ENCODE results near the gene COPS7A. TPM values are rescaled to one million over a fixed set of nuclear protein-coding genes. Genes with fewer than 3 reads are reported as not detected.

Gene COPS7A
- total RNA-seq, 1 experiment from 2014 or later: 55.5 TPM

DNA sequence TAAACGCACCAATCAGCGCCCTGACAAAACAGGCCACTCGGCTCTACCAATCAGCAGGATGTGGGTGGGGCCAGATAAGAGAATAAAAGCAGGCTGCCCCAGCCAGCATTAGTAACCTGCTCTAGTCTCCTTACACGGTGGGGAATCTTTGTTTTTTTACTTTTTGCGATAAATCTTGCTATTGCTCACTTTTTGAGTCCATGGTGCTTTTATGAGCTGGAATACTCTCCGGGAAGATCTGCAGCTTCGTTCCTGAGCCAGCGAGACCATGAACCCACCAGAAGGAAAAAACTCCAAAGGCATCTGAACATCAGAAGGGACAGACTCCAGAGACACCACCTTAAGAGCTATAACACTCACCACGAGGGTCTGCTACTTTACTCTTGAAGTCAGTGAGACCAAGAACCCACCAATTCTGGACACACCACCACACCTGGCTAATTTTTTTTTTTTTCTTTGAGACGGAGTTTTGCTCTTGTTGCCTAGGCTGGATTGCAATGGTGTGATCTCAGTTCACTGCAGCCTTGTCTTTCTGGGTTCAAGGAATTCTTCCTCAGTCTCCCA, 6.9 kb upstream of the COPS7A start:
- POLR2A ChIA-PET: interaction anchor here (1.2 kb wide), 1 partner anchor 28 kb away, joined by 3 read pairs; the partner anchor contains the start of gene ZNF384
- no peaks in the 10 kb centered on the region for H3K27me3 Mint-ChIP-seq (ENCODE audit: insufficient read depth, unreplicated experiment)
- DNase-seq (ENCODE audit: unreplicated experiment): no peak
- TF ChIP-seq, protein P1, sequence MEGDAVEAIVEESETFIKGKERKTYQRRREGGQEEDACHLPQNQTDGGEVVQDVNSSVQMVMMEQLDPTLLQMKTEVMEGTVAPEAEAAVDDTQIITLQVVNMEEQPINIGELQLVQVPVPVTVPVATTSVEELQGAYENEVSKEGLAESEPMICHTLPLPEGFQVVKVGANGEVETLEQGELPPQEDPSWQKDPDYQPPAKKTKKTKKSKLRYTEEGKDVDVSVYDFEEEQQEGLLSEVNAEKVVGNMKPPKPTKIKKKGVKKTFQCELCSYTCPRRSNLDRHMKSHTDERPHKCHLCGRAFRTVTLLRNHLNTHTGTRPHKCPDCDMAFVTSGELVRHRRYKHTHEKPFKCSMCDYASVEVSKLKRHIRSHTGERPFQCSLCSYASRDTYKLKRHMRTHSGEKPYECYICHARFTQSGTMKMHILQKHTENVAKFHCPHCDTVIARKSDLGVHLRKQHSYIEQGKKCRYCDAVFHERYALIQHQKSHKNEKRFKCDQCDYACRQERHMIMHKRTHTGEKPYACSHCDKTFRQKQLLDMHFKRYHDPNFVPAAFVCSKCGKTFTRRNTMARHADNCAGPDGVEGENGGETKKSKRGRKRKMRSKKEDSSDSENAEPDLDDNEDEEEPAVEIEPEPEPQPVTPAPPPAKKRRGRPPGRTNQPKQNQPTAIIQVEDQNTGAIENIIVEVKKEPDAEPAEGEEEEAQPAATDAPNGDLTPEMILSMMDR (IDR thresholded peaks at IDR 0.05; ENCODE audit: unreplicated experiment): no peak
- BruUV-seq (replicated peaks): no TSS peak
- intact Hi-C loops (cut with micrococcal nuclease): no loop called here
- no peak overlapping the region for H3K4me3 Mint-ChIP-seq (ENCODE audit: unreplicated experiment)
- H3K4me1 Mint-ChIP-seq (ENCODE audit: insufficient read depth, unreplicated experiment): no peaks in the 10 kb centered on the region
- CTCF ChIA-PET: interaction anchor here (0.7 kb wide), 2 partner anchors 203 to 334 kb away, joined by 3 read pairs; no protein-coding TSS in a partner anchor
- no peaks in the 10 kb centered on the region for H3K9me3 Mint-ChIP-seq (ENCODE audit: unreplicated experiment)
- H3K27ac Mint-ChIP-seq (ENCODE audit: low read depth, unreplicated experiment): no peak overlapping the region
- no peaks in the 10 kb centered on the region for H3K36me3 Mint-ChIP-seq (ENCODE audit: insufficient read depth, unreplicated experiment)

DNA sequence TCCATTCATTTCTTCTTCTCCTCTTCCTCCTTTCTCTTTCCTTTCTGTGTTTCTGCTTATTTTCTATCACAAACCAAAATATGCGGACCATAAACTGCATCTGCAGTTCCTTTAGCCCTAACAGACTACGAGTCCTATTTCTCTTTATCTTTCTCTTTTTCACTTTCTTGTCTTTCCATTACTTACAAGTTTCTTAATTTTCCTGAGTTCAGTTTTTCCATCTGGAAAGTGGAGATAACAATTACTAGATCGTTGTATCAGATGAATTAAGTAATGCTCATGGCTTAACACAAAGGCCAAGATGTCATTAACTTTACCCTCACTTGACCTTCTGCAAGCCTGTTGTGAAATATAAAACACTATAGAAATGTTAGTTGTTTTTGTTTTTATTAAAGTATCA, 983 bp upstream of the COPS7A start:
- POLR2A ChIA-PET: interaction anchor here (0.6 to 4.7 kb wide), 16 partner anchors 9 to 390 kb away, joined by 3 to 159 read pairs (median 7); partner anchors contain the start of genes CDCA3, ING4, LRRC23 and MLF2

DNA sequence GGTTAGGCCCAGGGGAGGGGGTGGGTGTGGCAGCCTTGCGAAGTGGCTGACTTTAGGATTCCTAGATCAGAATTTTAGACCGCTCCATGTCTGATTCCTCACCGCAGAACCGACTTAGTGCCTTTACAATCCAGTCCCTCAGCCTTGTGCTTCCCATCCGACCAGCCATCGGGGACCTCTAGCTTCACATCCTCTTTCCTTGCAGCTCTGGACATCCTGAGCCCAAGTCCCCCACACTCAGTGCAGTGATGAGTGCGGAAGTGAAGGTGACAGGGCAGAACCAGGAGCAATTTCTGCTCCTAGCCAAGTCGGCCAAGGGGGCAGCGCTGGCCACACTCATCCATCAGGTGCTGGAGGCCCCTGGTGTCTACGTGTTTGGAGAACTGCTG, 557 bp downstream of the COPS7A start:
- ChIA-PET CTCF (interaction anchor here (0.6 to 4.5 kb wide), 14 partner anchors 9 to 169 kb away, joined by 3 to 29 read pairs (median 4); partner anchors contain the start of genes MLF2, PTMS and ZNF384), POLR2A (interaction anchor here (0.6 to 4.7 kb wide), 27 partner anchors 10 to 267 kb away, joined by 3 to 159 read pairs (median 5); partner anchors contain the start of genes CDCA3, ING4, MLF2 and NOP2)
- intact Hi-C loops (cut with micrococcal nuclease): no loop called here
- Mint-ChIP-seq H3K4me3 (ENCODE audit: unreplicated experiment) (peak overlapping the region; percentile 70), H3K36me3 (ENCODE audit: insufficient read depth, unreplicated experiment) (peaks cover 22% of the 10 kb centered on the region), H3K4me1 (ENCODE audit: insufficient read depth, unreplicated experiment) (no peaks in the 10 kb centered on the region), H3K9me3 (ENCODE audit: unreplicated experiment) (no peaks in the 10 kb centered on the region), H3K27ac (ENCODE audit: low read depth, unreplicated experiment) (peak overlapping the region; percentile 83), H3K27me3 (ENCODE audit: insufficient read depth, unreplicated experiment) (no peaks in the 10 kb centered on the region)
- TSS peak; percentile 77 for BruUV-seq (replicated peaks)
- TF ChIP-seq, protein P1 (IDR thresholded peaks at IDR 0.05; ENCODE audit: unreplicated experiment): no peak
- DNase-seq (ENCODE audit: unreplicated experiment): no peak

More for the DNA sequence above, 983 bp upstream of the COPS7A start:
- Mint-ChIP-seq H3K36me3 (ENCODE audit: insufficient read depth, unreplicated experiment) (peaks cover 14% of the 10 kb centered on the region), H3K27ac (ENCODE audit: low read depth, unreplicated experiment) (no peak overlapping the region), H3K4me3 (ENCODE audit: unreplicated experiment) (no peak overlapping the region), H3K9me3 (ENCODE audit: unreplicated experiment) (no peaks in the 10 kb centered on the region), H3K27me3 (ENCODE audit: insufficient read depth, unreplicated experiment) (no peaks in the 10 kb centered on the region), H3K4me1 (ENCODE audit: insufficient read depth, unreplicated experiment) (no peaks in the 10 kb centered on the region)
- CTCF ChIA-PET: interaction anchor here (0.7 to 4.5 kb wide), 8 partner anchors 10 to 351 kb away, joined by 3 to 29 read pairs (median 3); partner anchors contain the start of gene MLF2
- intact Hi-C loops (cut with micrococcal nuclease): loop anchor here (1.0 kb wide), 1 partner anchor 34 kb away; the partner anchor contains the start of gene ZNF384
- DNase-seq (ENCODE audit: unreplicated experiment): no peak
- TF ChIP-seq, protein P1 (IDR thresholded peaks at IDR 0.05; ENCODE audit: unreplicated experiment): no peak
- BruUV-seq (replicated peaks): no TSS peak

DNA sequence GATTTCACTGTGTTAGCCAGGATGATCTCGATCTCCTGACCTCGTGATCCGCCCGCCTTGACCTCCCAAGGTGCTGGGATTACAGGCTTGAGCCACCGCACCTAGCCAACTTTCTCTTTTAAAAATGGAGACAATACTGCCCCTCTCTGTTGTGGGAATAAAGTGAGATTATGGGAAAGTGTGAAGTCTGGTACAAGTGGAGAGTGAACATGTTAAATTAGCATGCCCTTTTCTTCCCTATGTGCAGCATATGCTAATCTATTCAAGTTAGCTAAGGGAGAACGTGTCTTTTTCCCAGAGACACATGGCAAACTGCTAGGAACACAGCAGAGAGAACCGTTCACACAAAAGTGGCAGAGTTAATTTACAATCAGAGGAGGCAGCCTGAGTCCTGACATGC, 1.5 kb downstream of the COPS7A start:
- H3K4me3 Mint-ChIP-seq (ENCODE audit: unreplicated experiment): peak overlapping the region; percentile 70
- no peaks in the 10 kb centered on the region for H3K27me3 Mint-ChIP-seq (ENCODE audit: insufficient read depth, unreplicated experiment)
- BruUV-seq (replicated peaks): no TSS peak
- H3K9me3 Mint-ChIP-seq (ENCODE audit: unreplicated experiment): no peaks in the 10 kb centered on the region
- no peaks in the 10 kb centered on the region for H3K4me1 Mint-ChIP-seq (ENCODE audit: insufficient read depth, unreplicated experiment)
- H3K27ac Mint-ChIP-seq (ENCODE audit: low read depth, unreplicated experiment): no peak overlapping the region
- TF ChIP-seq, protein P1 (IDR thresholded peaks at IDR 0.05; ENCODE audit: unreplicated experiment): no peak
- ChIA-PET CTCF (interaction anchor here (0.8 to 4.5 kb wide), 6 partner anchors 11 to 147 kb away, joined by 3 to 29 read pairs (median 4); partner anchors contain the start of genes MLF2 and SPSB2), POLR2A (interaction anchor here (0.8 to 4.7 kb wide), 7 partner anchors 28 to 218 kb away, joined by 3 to 159 read pairs (median 6); partner anchors contain the start of genes CDCA3, MLF2, RNU7-1 and TPI1)
- intact Hi-C loops (cut with micrococcal nuclease): no loop called here
- H3K36me3 Mint-ChIP-seq (ENCODE audit: insufficient read depth, unreplicated experiment): peaks cover 27% of the 10 kb centered on the region
- DNase-seq (ENCODE audit: unreplicated experiment): no peak
